Mesothelial cell of epicardium (in vitro differentiated cells): ENCODE results near the gene DCP2. TPM values are rescaled to one million over a fixed set of nuclear protein-coding genes. Genes with fewer than 3 reads are reported as not detected.
A peak's percentile ranks its signal among the peaks of the same experiment; 100 is the strongest.

ENCODE experiments used
- DNase-seq, 2 experiments: peaks; one replicate each; pipeline ENCODE4 v3.0.0; 2021; ENCODE audit warnings: low spot score in 2 of 2; ENCODE audit not compliant: unreplicated experiment in 2 of 2
- H3K27ac Mint-ChIP-seq: 2 replicates; pipeline ENCODE4 v1.8.0; 2021; ENCODE audit warnings: mixed read lengths
- H3K27me3 Mint-ChIP-seq: 2 replicates; pipeline ENCODE4 v1.8.0; 2021; ENCODE audit warnings: low read depth, mixed read lengths
- H3K36me3 Mint-ChIP-seq: 2 replicates; pipeline ENCODE4 v1.8.0; 2021; ENCODE audit warnings: mixed read lengths
- H3K4me1 Mint-ChIP-seq: 2 replicates; pipeline ENCODE4 v1.8.0; 2021; ENCODE audit warnings: mixed read lengths
- H3K4me3 Mint-ChIP-seq: 2 replicates; pipeline ENCODE4 v1.8.0; 2021; ENCODE audit warnings: mild to moderate bottlenecking, moderate library complexity, mixed read lengths
- H3K9me3 Mint-ChIP-seq: 2 replicates; pipeline ENCODE4 v1.8.0; 2021; ENCODE audit warnings: mixed read lengths
- CTCF ChIP-seq: fragments of 200-600 bp; sonication (generic); IDR thresholded peaks from one replicate; pipeline ENCODE4 v1.5.0; 2021; ENCODE audit warnings: antibody characterized with exemption; ENCODE audit not compliant: unreplicated experiment
- total RNA-seq: library from RNA; stranded (reverse); gene quantifications from 3 replicates; pipeline ENCODE4 v1.2.1, GENCODE V29; 2021

Gene DCP2
- total RNA-seq, 1 donor from 2014 or later, result 88.5 TPM

DNA sequence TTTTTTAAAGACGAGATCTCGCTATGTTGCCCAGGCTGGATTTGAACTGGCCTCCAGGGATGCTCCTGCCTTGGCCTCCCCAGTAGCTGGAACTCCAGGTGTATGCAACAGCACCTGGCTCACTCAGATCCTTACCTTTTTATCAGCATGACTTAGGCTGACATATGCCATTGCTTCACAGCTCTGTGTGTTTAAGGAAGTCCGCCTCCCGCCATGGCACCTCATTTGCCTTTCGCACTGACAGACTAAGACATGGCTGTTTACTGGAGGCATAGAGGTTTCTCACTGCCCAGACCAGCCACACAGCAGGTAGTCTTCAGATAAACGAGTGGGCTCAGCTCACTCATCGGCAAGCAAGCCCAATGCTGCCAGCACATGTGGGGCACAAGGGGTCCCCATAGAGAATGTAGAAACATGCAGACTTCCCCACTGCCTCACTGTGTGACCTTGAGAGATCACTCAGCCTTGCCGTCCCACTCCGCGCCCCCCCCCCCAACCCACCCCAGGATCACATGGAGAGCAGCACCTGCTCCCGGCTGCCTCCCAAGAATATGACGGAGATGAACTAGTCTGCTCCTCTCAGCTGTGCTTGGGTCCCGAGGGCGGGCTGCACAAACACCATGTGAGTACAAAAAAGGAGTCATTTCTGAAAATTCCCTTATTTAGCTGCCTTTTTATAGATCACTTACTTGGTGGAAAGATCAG, 62.8 kb downstream of the DCP2 start:
- Mint-ChIP-seq H3K4me1 (peaks cover 2% of the 10 kb centered on the region), H3K27ac (no peak overlapping the region), H3K36me3 (peaks cover 22% of the 10 kb centered on the region), H3K27me3 (no peaks in the 10 kb centered on the region), H3K9me3 (no peaks in the 10 kb centered on the region), H3K4me3 (no peak overlapping the region)
- no peak for DNase-seq
- TF ChIP-seq CTCF, result no peak

GRCh38 chr5:113039934-113040285, 63.3 kb downstream of the DCP2 start:
- no peak overlapping the region for H3K4me3 Mint-ChIP-seq
- no peaks in the 10 kb centered on the region for H3K27me3 Mint-ChIP-seq
- peaks cover 24% of the 10 kb centered on the region for H3K36me3 Mint-ChIP-seq
- no peak overlapping the region for H3K27ac Mint-ChIP-seq
- no peaks in the 10 kb centered on the region for H3K9me3 Mint-ChIP-seq
- peaks cover 2% of the 10 kb centered on the region for H3K4me1 Mint-ChIP-seq
- TF ChIP-seq CTCF, result no peak
- DNase-seq, result no peak

- Mint-ChIP-seq H3K4me1 (peaks cover 2% of the 10 kb centered on the region), H3K4me3 (no peak overlapping the region), H3K36me3 (peaks cover 24% of the 10 kb centered on the region), H3K27ac (no peak overlapping the region), H3K9me3 (no peaks in the 10 kb centered on the region), H3K27me3 (no peaks in the 10 kb centered on the region)
- TF ChIP-seq CTCF, result no peak
- DNase-seq, result no peak
Observed at GRCh38 chr5:113040672-113041260, 64.2 kb downstream of the DCP2 start.

DNA sequence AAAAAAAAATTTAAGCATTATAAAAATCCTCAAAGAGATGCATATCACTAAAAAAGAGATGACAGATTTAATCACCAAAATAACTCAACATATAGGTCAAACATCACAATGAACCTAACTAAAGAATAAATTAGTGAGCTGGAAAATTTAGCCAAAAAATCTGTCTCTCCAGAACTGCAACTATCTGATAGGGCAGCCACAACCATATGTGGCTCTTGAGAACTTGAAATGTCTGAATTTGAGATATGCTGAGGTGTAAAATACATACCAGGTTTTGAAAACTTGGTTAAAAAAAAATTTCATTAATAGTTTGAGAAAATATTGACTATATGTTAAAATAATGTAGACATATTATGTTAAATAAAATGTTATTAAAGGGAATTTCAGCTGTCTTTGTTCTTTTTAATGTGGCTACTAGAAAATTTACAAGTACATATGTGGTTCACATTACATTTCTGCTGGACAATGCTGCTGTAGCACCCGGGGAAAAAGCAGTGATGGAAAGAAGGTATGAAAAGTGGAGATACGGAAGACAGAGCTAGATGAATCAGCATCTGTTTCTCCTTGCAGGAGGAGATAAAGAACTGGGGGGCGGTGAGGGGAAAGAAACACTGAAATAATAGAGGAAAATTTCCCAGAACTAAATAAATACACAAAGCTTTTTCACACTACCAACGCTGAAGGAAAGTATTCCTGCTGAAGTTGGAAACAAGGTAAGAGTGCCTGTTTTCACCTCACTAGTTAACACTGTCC, 66.1 kb downstream of the DCP2 start:
- DNase-seq, result no peak
- Mint-ChIP-seq H3K27me3 (no peaks in the 10 kb centered on the region), H3K4me3 (no peak overlapping the region), H3K27ac (peak overlapping the region; percentile 10), H3K4me1 (peaks cover 10% of the 10 kb centered on the region), H3K9me3 (no peaks in the 10 kb centered on the region), H3K36me3 (peaks cover 30% of the 10 kb centered on the region)
- TF ChIP-seq CTCF, result no peak

- DNase-seq, result peak in 1 of 2 experiments; percentile 64
Observed at GRCh38 chr5:113043491-113043931, 66.9 kb downstream of the DCP2 start.

More at GRCh38 chr5:113043491-113043931, 66.9 kb downstream of the DCP2 start:
- Mint-ChIP-seq H3K36me3 (peaks cover 22% of the 10 kb centered on the region), H3K27me3 (no peaks in the 10 kb centered on the region), H3K4me1 (peaks cover 15% of the 10 kb centered on the region), H3K4me3 (no peak overlapping the region), H3K27ac (no peak overlapping the region), H3K9me3 (no peaks in the 10 kb centered on the region)
- no peak for TF ChIP-seq CTCF
